ENCODE data around the gene COL17A1.

Gene COL17A1

DNA sequence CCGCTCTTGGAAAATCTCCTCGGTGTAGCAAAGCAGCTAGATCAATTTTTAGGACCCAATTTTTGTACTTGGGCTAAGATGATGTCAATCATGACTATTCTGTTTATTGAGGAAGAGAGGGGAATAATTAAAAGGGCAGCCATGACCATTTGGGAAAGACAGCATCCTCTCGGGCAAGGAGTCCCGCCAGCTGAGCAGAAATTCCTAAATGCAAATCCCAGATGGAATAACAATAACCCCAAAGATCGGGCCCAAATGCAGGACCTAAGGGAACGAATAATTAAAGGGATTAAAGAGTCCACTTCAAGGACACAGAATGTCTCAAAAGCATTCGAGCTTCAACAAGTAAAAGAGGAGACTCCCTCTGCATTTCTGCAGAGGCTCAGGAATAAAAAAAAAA lies 18.7 kb downstream of the COL17A1 start:
- Histone ChIP-seq H3K4me3 (ENCODE audit: low read depth, low read length, poor library complexity, severe bottlenecking) (no peak overlapping the region), H3K9me2 (ENCODE audit: low read depth, low read length) (no peaks in the 10 kb centered on the region), H3K9ac (ENCODE audit: low read length) (no peak overlapping the region), H3F3A (ENCODE audit: insufficient read depth, low read length) (no peaks in the 10 kb centered on the region), H3K27me3 (ENCODE audit: insufficient read depth, low read length) (peaks cover 4% of the 10 kb centered on the region; the same call in 1 of the 2 replicates), H3K9me3 (ENCODE audit: low read length) (no peaks in the 10 kb centered on the region), H2AFZ (ENCODE audit: low read length) (no peak overlapping the region), H3K4me2 (ENCODE audit: low read length) (no peak overlapping the region), H3K4me1 (ENCODE audit: insufficient read depth, low read length, severe bottlenecking) (no peaks in the 10 kb centered on the region), H4K20me1 (ENCODE audit: insufficient read depth, low read length) (no peaks in the 10 kb centered on the region), H3K27ac (ENCODE audit: low read depth, low read length, poor library complexity, severe bottlenecking) (no peak overlapping the region), H3K36me3 (ENCODE audit: insufficient read depth, low read length) (no peaks in the 10 kb centered on the region), H3K79me2 (ENCODE audit: insufficient read depth, low read length) (no peaks in the 10 kb centered on the region)
- TF ChIP-seq, protein P1, sequence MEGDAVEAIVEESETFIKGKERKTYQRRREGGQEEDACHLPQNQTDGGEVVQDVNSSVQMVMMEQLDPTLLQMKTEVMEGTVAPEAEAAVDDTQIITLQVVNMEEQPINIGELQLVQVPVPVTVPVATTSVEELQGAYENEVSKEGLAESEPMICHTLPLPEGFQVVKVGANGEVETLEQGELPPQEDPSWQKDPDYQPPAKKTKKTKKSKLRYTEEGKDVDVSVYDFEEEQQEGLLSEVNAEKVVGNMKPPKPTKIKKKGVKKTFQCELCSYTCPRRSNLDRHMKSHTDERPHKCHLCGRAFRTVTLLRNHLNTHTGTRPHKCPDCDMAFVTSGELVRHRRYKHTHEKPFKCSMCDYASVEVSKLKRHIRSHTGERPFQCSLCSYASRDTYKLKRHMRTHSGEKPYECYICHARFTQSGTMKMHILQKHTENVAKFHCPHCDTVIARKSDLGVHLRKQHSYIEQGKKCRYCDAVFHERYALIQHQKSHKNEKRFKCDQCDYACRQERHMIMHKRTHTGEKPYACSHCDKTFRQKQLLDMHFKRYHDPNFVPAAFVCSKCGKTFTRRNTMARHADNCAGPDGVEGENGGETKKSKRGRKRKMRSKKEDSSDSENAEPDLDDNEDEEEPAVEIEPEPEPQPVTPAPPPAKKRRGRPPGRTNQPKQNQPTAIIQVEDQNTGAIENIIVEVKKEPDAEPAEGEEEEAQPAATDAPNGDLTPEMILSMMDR (IDR thresholded peaks at IDR 0.05; ENCODE audit: low read length), result no peak
- TF ChIP-seq EZH2 (IDR thresholded peaks at IDR 0.05; ENCODE audit: borderline replicate concordance, low read length), result no peak

DNA sequence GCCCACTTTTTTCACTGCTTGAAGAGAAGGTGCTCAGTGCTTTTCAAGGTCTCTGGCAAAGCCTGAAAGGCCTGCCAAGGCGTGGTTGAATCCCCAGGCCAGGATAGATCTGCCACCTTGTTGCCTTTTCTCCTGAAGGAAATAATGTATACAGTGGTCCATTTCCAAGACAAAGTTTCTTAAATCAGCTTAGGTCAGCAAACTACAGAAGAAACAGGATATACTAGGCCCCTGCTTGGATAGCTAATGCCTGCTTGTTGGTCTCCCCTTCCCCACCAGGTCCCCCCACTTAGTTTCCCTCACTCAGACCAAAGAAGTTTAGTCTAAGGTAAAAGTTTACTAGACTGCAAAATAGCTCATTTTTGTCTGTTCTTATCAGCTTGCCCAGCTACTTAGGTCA lies 19.9 kb downstream of the COL17A1 start:
- Histone ChIP-seq H3K27me3 (ENCODE audit: insufficient read depth, low read length) (no peaks in the 10 kb centered on the region), H4K20me1 (ENCODE audit: insufficient read depth, low read length) (no peaks in the 10 kb centered on the region), H3K36me3 (ENCODE audit: insufficient read depth, low read length) (no peaks in the 10 kb centered on the region)

DNA sequence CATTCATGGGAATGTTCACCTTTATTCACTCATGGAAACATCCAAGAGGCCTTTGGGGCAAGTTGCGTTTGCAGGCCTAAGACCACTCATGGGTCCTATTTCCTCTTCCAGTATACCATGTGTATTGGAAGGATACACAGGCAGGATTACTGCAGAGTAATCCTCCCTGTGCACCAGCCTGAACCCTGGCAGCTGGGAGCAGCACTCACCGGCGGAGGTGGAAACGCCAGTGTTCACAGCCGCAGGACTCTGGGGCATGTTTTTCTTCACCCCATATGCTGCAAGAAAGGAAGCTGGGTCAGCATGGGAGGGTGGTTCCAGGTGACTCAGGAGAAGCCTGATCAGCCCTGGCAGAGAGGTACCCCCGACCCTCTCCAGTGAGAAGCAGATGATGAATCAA lies 24.5 kb downstream of the COL17A1 start:
- Histone ChIP-seq H3K79me2 (ENCODE audit: insufficient read depth, low read length) (no peaks in the 10 kb centered on the region), H3K4me3 (ENCODE audit: low read depth, low read length, poor library complexity, severe bottlenecking) (no peak overlapping the region), H3K9ac (ENCODE audit: low read length) (no peak overlapping the region), H3K27ac (ENCODE audit: low read depth, low read length, poor library complexity, severe bottlenecking) (no peak overlapping the region), H4K20me1 (ENCODE audit: insufficient read depth, low read length) (no peaks in the 10 kb centered on the region), H2AFZ (ENCODE audit: low read length) (no peak overlapping the region), H3K4me2 (ENCODE audit: low read length) (no peak overlapping the region), H3K27me3 (ENCODE audit: insufficient read depth, low read length) (no peaks in the 10 kb centered on the region), H3F3A (ENCODE audit: insufficient read depth, low read length) (no peaks in the 10 kb centered on the region), H3K9me2 (ENCODE audit: low read depth, low read length) (no peaks in the 10 kb centered on the region), H3K4me1 (ENCODE audit: insufficient read depth, low read length, severe bottlenecking) (no peaks in the 10 kb centered on the region), H3K36me3 (ENCODE audit: insufficient read depth, low read length) (no peaks in the 10 kb centered on the region), H3K9me3 (ENCODE audit: low read length) (no peaks in the 10 kb centered on the region)
- no peak for TF ChIP-seq EZH2 (IDR thresholded peaks at IDR 0.05; ENCODE audit: borderline replicate concordance, low read length)
- TF ChIP-seq, protein P1 (IDR thresholded peaks at IDR 0.05; ENCODE audit: low read length), result no peak

More for the DNA sequence above, 19.9 kb downstream of the COL17A1 start:
- no peak overlapping the region for H3K4me2 ChIP-seq (ENCODE audit: low read length)
- H3K9me3 ChIP-seq (ENCODE audit: low read length), result no peaks in the 10 kb centered on the region
- TF ChIP-seq EZH2 (IDR thresholded peaks at IDR 0.05; ENCODE audit: borderline replicate concordance, low read length), result no peak
- TF ChIP-seq, protein P1 (IDR thresholded peaks at IDR 0.05; ENCODE audit: low read length), result no peak
- H3K9me2 ChIP-seq (ENCODE audit: low read depth, low read length), result no peaks in the 10 kb centered on the region
- H3K79me2 ChIP-seq (ENCODE audit: insufficient read depth, low read length), result no peaks in the 10 kb centered on the region
- H2AFZ ChIP-seq (ENCODE audit: low read length), result no peak overlapping the region
- no peak overlapping the region for H3K4me3 ChIP-seq (ENCODE audit: low read depth, low read length, poor library complexity, severe bottlenecking)
- no peaks in the 10 kb centered on the region for H3K4me1 ChIP-seq (ENCODE audit: insufficient read depth, low read length, severe bottlenecking)
- no peak overlapping the region for H3K27ac ChIP-seq (ENCODE audit: low read depth, low read length, poor library complexity, severe bottlenecking)
- no peaks in the 10 kb centered on the region for H3F3A ChIP-seq (ENCODE audit: insufficient read depth, low read length)
- no peak overlapping the region for H3K9ac ChIP-seq (ENCODE audit: low read length)
